Right renal cortex interstitium (tissue), 3 donors: ENCODE measurements around the gene DNAH7. TPM values are rescaled to one million over a fixed set of nuclear protein-coding genes. Genes with fewer than 3 reads are reported as not detected.

Experiments used
- DNase-seq, 3 donors: peaks; one replicate each; pipeline ENCODE4 v3.0.0-alpha.2; 2013; ENCODE audit warnings: low read depth in 3 of 3, low spot score in 2 of 3
- polyA plus RNA-seq, 3 donors: library from polyadenylated mRNA; unstranded; fragments of 120-200 nt; gene quantifications; one replicate each; pipeline ENCODE4 v1.2.1, GENCODE V29; 2013; ENCODE audit not compliant: insufficient read length in 3 of 3

Gene DNAH7
- polyA plus RNA-seq, 3 donors = 7.5 to 9.5 (median 8.2) TPM

DNA sequence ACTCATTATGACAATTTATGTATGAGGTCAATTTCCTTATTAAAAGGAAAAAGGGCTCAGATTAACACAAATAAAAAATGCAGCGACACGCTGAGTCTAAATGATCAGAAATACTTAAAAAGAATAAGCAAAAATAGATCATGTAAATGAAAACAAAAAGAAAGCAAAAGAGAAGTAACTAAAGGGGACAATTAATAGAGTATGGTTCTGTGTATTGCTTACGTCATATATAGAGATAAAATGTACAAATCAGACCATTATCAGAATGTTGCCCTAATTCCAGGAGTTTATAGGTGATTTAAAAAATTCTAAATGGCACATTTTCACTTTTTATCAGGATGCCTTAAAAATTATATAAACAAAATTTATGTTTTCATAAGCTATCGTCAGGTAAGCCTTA, 189.5 kb downstream of the DNAH7 start:
- DNase-seq = no peak

DNA sequence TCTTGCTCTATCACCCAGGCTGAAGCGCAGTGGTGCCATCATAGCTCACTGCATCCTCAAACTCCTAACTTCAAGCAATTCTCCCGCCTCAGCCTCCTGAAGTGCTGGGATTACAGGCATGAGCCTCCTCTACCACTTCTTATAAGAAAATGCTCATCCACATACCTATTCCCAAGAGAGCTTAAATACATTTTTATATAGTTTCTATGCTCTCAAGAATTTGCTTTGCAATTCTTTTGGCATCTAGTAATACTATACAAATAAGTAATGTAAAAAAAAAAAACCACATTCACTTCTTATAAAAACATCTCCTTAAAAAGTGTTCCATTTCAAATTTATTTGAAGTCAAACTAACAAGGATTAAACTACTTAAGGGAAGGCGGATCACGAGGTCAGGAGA, 197.3 kb downstream of the DNAH7 start:
- DNase-seq = no peak

DNA sequence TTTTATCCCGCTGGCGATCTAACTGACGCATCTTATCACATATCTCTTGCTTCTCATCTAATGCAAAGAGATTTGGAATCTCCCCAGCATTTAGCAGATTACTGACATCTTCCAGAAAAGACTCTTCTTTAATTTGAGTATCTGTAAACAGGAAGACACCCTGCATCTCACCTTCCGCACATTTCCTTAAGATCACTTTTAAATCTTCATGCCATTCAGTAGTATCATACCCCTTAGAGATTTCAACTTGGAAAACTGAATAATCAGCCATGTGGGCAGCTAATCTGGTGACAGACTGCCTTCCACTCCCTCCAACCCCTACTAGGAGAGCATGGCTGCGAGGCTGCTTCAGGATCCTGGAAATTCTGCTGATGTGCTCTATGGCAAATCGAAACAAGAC, 204.3 kb downstream of the DNAH7 start:
- no peak for DNase-seq

DNA sequence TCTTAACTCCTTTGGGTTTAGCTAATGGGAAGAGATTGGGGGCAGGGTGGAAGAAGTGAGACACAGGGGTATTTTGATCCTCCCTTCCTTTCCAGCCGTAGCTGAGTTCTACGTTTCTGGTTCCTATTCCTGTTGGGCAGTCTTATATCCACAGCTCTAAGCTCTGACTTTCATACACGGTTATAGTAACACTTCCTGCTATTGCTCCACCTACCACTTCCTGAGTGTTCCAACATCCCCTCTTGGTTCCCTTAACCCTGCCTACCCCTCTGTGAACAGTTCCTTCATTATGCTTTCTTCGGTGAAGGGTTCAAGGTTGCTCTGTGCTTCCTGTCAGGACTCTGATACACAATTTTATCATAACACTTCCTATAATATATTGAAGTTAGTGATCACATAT, 205.1 kb downstream of the DNAH7 start:
- DNase-seq = no peak

DNA sequence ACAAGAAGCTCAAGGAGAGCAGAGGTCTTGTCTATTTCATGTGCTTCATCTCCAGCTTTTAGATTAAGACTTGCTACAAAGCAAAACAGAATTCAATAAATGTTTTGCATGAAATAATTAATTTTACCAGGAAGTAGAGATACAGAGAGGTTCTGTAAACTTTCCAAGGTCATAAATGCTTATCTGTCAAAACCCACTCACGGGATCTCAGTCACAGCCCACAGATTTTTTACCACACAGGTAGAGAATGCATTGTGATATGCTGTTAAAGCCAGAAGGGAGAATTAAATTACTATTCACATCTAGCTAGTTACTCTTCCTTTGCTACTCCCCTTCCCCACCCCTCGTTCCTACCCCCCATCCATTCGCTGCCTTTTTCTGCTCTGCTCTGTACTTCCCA, 205.5 kb downstream of the DNAH7 start:
- no peak for DNase-seq

DNA sequence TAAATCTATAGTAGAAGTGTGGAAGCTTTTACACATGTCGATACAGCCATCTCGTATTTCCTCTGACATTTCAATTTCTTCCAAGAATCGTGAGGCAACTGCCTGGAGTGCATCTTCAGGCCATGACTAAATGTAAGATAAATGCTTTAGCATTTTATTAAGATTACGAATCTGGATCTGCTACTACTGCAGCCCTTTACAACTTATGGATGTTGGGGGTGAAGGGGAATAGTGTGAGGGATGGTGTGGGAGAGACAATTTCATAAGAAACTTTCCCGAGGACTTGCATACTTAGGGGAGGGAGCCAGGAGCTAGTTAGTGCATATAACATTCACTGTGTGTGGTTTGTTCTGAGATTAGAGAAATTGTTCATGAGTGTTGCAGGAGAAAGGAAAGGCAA, 206.8 kb downstream of the DNAH7 start:
- DNase-seq = no peak

DNA sequence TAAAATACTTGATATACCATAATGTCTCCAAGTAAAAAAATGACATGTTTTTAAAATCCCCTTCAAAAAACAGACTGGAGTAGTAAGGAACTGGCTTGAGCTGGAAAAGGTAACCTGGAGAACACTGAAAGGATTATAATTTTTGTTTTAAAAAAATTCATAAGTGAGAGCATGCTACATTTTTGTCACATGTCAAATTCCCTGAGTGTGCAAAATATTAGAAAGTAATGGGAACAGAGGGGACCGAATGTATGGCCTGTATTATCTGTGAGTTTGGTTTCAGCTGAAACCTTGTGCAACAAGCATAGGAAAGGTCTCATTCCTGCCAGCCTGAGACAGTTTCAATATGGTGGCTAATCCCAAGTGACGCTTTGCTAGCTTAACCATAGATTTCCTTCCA, 209.1 kb downstream of the DNAH7 start:
- DNase-seq = no peak

DNA sequence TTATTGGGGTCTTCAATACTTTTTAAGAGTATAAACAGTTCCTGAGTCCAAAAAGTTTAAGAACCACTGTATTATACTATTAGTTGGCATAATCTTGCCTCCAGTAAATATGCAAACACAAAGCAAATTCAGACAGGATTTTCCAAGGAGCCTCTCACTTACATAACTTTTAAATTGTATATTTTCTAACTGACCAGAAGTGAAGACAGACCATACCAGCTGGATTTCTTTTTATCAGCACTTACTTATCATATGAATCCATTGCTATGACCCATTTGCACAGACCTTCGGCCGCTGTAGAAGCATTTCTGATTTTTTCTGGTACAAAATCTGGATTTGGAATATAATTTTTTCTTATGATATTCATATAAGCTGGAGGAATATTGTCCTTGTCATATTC, 211.5 kb downstream of the DNAH7 start:
- no peak for DNase-seq

DNA sequence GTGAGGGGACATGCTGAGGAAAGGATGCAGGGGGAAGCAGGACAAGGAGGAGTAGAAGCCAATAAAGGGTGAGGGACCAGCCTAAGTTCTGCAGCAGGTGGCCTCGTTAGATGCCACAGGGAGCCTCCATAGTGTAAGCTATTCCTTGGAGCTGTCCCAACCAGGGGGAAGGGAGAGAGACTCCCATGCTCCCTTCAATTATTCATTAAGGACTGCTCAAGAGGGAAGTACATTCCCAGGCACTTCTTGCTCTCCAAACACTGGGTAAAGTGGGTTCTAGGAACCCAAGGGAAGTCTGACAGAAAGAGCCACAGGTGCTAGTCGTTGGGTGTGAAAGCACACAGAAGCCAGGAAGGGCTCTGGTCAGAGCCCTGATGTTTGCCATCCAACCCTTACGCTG, 217.9 kb downstream of the DNAH7 start:
- no peak for DNase-seq

DNA sequence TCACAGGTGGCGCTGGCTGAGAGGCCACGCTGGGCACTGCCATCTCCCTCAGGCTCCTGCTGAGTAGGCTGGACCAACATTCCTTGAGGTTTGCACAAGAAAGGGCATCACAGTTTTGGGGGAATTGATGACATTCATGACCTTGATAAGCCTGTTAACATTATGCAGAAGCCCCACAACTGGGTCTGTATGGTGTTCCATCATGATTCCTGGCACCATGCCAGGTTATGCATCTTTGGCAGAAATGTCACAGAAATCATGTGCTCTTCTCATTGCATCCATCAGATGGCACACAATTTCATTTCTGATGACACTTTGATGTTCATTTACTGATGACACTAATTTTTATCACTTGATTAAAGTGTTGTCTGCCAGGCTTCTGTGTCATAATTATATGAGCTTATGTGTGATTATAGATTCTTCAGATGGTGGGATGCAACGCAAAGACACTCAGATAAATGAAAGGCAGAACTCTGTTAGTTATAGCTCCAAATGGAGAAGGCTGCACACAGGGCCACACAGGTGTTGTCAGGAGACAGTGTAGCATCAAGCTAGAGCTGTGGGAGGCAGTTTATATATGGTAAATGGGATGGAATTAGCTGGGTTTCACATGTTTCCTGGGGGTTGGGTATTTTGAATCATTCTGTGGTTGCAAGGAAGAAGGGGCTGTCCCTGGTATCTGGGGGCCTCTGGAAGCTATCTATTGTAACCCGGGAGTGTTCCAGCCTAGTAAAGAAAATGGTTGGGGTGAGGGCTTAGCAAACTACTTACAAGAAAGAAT, 220.3 kb downstream of the DNAH7 start:
- no peak for DNase-seq

DNA sequence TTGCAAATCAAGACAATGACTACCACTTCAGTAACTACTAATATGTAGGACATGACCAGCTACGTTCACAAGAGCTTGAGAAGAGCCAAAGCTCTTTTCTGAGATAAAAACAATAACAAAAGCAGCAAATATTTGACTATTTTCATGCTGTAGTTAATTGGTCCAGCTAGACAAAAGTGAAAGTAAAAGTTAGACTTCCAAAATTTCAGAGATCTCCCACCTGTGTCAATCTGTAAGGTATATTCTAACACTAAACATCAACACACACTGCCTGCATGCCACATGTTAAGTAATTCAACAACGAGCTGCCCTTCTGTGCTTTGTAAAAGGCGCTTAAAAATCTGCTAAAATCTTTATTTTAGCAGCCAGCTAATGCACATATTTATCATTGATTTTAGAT, 225.7 kb downstream of the DNAH7 start:
- no peak for DNase-seq

DNA sequence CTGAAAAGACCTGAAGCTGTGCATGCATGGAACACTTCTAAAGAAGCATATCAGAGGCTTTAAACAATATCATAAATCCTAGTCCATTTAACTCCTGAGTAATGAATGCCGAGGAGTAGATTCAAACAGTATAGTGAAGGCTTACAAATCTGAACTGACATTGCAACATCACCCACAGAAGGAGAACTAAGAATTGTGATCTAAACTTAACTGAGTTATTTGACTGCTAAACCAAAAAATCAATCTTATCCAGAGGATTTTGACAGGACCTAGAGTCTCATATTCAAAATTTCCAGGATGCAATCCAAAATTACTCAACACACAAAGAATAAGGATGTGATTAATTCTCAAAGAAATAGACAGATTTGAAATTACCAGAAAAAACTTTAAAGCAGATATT, 230.6 kb downstream of the DNAH7 start:
- no peak for DNase-seq

DNA sequence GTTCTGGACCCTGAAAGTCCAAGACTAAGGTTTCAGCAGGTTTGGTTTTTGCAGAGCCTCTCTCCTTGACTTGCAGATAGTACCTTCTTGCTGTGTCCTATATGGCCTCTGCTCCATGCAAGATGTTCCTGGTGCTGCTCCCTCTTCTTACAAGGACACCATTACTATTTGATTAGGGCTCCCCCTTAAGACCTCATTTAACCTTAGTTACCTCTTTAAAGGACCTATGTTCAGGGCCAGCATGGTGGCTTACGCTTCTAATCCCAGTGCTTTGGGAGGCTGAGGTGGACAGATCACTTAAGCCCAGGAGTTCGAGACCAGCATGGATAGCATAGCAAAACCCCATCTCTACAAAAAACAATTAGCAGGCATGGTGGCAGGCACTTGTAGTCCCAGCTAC, 232.6 kb downstream of the DNAH7 start:
- no peak for DNase-seq

DNA sequence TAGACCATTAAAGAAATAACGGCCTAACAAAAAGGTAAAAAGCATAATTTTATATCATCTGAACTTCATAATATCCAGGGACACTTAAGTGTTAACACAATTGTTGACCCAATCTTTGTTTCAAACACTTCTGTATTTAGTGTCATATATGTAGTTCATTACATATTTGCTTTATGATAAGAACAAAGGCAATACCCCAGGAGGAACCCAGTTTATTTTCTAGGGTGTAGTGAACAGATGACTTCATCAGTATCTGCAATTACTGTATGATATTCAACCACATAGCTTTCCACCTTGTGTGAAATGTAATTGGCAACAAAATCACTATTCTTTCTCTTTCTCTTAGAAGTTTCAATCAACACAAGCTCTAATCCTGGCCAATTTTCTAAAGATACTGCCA, 233.8 kb downstream of the DNAH7 start:
- DNase-seq = no peak

DNA sequence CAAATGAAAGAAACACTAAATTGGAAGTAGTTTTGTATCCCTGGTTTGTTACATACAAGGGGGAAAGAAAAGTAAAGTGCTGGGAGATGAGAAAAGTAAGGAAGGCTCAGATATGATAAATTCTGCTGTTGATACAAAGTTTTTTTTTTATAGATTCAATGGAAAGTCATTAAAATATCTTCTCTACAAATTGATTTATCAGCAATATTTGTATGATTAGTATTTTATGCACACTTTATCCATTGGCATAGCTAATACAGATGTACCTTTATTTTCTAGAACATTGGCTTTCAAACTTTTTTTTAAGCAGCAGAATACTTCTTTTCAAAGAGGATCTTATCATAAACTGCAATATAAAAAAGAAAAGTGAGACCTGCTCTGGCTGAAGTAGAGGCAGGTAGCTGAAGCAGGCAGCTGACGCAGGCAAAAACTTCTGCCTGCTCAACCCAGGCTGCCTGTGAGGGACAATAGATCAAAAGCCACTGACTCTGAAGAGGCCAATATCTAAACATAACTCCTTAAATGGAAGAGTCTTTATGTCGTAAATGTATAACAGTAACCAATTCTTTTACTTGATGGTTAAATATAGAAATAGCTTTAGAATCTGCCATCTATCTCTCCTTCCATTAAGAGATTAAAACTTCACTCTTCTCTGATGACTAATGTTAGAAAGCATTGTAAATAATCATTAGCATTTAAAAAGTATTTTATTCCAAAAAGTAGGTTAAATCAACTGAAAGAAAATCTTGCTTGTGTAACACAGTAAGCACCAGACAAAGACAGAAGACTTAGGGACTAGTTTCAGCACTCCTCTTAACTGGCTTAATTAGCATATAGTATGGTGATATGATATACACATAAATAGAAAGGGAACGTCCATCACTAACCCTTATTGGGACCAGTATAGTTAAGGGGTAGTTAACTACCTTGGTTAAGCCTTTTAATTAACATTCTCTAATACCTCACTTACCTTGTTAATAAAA, 237.4 kb downstream of the DNAH7 start:
- no peak for DNase-seq

DNA sequence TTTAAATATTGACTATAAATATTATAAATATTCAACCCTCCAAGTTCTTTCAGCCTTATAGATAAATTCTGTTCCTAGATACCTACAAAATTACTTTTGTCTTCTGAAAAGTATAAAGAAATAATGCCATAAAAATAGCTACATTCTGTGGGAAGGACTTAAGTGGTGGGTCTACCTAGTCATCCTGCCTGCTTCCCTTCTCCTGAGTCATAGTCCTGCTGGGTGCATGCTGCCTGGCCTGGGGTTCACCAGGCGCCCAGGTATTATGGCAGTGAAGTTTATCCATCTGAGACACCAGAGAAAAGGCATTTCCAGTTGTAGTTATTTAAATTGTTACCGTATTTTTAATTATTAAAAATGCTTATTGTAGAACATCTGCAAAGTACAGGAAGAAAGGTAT, 244.2 kb downstream of the DNAH7 start:
- no peak for DNase-seq

DNA sequence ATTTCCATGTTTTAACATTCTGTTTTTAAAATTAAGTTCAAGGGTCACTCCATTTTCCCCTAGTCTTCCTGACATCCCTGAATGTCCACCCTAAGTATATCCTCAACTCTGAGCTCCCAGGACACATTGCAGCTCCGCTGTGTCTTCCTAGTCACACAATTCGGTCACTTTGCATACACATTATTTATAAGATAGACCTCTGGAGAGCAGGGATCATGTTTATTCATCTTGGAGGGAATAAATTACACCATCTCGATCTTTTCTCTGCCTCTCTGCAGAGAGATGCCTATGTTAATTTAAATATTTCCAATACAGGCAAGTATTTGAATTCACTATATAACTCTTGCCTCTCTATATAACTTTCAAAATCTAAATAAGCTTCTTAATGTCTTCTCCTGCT, 245.4 kb downstream of the DNAH7 start:
- DNase-seq = no peak

DNA sequence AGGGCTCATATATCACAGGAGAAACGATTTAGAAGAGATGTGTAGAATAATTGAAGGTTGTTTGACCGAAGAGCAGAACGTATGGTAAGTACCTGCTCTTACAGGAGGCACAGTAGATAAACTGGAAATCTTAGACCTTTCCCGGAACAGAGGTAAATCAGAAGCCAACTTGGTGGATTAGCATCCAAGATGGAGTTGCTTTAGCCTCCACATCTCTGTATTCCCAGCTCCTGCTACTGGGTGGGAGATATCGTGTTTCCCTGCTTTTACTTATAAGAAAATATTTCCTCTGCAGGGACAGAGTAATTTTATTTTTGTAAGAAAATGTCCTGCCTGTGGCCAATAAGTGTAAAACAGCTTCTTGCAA, 247.1 kb downstream of the DNAH7 start:
- no peak for DNase-seq

DNA sequence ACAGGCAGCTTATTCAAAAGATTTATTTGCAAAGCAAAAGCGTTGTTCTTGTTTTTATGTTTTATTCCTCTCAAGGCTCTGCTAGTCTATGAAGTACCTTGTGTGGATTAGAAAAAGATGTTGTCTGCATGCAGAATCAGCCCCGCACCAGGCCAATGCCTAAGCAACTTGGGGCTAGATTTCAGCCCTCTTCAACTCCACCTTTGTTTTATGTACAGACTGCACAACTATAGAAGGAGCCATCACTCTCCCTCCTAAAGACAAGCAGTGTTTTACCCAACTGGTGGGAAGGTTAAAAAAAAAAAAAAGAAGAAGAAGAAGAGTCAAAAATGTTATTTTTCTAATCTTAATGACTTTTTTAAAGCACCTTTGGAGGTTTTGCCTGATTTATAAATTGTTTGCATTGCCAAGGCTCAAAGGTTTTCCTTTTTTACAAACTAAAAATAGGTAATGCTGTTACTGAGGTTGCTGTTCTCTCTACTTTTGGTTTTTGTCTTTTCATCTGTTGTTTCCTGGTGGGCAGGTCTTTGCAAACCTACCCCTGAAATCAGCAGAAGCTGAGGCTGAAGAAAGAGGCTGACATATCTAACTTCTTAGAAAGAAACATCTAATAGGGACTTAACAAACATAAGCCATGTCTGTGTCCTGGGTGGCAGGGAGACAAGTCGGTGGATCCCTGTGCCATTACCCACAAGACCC, 247.6 kb downstream of the DNAH7 start:
- DNase-seq = no peak

DNA sequence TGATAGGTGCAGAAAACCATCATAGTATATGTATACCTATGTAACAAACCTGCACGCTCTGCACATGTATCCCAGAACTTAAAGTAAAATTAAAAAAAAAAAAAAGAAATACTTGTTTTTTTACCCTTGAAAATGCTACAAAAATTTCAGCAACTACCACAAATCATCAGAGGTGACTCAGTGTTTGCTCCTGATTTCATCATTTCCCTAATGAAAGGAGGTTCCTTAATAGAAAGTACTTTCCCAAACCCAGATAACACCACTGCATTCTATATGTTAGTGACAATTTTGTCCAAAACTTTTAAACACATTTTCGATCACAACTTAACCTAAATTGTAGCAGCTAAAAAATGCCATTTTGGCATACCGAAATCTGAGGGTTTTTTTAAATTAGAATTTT, 248.3 kb downstream of the DNAH7 start:
- DNase-seq = no peak

DNA sequence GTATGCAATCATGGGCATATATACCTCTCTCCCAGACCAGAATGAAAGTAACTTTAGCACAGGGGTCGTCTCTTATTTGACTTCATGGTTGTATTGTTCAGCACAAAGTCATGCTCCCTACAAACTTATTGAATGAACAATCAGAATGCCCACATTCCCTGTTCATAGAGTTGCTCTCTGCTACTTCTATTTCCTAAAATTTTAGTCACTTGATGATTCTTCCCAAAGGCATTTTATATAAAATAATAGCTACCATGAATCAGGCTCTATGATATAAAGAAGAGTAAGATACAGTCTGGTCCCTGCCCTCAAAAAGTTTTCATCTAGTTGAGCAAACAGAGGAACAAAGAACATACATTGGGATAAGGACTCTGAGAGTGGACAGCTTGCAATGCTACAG, 249.4 kb downstream of the DNAH7 start:
- DNase-seq = no peak
